GM18499 (cell line): ENCODE measurements around the gene C6orf141.

Experiments
- ATAC-seq: cut with Tn5 transposase; IDR thresholded peaks from one replicate; pipeline ENCODE4 v1.9.1; 2021; ENCODE audit warnings: moderate number of reproducible peaks; ENCODE audit not compliant: insufficient read depth, unreplicated experiment

C6orf141 gene

DNA sequence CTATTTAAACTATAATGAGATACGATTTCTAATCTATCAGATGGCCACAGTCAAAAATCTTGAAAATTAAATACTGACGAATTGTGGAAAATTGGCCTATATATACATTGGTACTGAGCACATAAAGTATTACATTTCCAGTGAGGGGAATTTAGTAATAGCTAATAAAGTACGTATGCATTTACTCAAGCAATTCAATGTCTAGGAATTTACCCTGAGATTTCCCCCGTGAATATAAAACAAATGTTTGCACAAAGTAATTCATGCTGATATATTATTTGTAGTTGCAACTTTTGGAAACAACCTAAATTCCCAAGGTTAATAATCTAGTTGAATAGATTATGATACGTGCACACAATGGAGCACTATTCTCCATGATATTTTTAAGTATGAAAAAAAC, 14.7 kb upstream of the C6orf141 start:
- no peak for ATAC-seq

- ATAC-seq, result no peak
Measured at GRCh38 chr6:49539102-49539501, 11.4 kb upstream of the C6orf141 start.

- no peak for ATAC-seq
Measured at GRCh38 chr6:49540614-49541013, 9.9 kb upstream of the C6orf141 start.

DNA sequence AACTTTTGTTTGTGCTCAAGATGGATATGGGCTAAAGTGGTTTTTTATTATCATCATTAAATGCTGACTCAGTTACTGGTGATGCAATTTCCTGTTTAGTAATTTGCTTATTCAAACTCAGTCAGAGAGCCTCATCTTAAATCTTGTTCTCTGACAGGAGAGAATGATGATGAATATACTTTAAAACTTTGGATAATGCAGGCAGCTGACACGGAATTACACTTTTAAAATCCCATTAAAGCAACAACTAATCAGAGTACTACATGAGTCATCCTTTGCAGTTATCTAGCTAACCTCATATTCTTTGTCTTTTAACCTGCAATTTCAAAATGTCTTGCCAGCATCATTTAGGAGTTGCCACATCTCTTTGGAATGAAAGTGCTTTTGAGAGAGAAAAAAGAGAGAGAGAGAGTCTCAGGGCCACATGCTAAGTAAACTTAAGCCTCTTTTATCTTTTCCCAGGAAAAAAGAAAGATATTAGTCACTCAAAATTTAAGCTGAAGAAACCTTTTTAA, 9.2 kb upstream of the C6orf141 start:
- no peak for ATAC-seq

DNA sequence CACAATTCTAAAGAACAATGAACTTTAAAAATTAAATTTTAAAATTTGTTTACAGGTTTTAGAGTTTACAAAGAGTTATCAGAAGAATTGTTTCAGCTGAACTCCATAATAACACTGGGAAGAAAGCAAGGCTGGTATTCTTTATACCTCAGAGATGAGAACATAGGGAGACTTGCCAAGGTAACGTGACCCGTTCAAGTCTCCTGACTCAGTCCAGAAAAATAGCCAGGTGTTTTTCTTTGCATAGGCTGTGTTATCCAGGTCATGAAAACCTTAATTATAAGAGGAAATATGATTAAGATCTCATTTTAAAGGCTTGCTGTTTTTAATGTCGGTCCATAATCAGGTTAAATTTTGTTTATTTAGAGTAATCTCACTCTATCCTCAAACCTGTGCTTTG, 8.5 kb upstream of the C6orf141 start:
- no peak for ATAC-seq

GRCh38 chr6:49543087-49543858, 7.2 kb upstream of the C6orf141 start:
- ATAC-seq, result no peak

- ATAC-seq, result no peak
Measured at GRCh38 chr6:49546331-49546730, 4.1 kb upstream of the C6orf141 start.

DNA sequence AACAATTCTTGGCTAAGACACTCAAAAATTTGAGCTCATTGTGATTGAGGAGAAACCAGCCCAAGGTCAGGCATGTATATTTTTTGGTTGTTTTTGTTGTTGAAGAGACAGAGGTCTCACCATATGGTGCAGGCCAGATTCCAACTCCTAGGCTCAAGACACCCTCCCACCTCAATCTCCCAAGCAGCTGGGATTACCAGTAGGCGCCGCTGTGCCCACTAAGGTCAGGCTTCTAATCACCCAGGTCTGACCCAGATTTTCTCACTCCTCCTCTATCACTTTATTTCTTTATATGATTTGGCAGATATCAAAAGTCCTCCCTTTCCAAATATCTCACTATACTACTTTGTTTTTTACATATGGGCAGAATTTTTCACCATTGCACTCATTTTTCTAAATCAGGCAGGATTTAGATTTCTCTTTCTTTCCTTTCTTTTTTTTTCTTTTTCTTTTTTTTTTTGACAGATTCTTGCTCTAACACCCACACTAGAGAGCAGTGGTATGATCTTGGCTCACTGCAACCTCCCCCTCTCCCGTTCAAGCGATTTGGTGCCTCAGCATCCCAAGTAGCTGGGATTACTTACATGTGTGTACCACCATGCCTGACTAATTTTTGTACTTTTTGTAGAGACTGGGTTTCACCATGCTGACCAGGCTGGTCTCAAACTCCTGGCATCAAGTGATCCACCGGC, 1.7 kb upstream of the C6orf141 start:
- ATAC-seq, result no peak

- no peak for ATAC-seq
Measured at GRCh38 chr6:49549691-49550491, 577 bp upstream of the C6orf141 start.

GRCh38 chr6:49551078-49551865, 804 bp downstream of the C6orf141 start:
- peak; percentile 22 for ATAC-seq

GRCh38 chr6:49551866-49552129, 1.3 kb downstream of the C6orf141 start:
- peak; percentile 30 for ATAC-seq

DNA sequence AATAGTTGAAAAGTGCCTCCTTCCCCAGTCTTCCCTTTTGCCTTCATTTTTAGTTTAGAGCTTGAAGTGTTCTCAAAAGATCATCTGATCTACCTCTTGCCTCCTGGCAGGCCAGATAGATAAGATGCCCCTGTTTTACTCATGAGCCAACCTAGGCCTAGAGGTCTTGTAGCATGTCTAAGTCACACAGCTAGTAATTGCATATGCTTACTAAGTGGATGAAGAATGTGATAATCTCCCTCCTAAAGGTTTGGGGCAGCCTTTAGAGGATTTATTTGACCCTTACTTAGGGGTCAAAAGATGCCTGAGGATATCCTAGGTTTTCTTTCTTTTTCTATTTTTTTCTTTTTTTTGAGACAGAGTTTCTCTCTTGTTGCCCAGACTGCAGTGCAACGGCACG, 2.1 kb downstream of the C6orf141 start:
- no peak for ATAC-seq

DNA sequence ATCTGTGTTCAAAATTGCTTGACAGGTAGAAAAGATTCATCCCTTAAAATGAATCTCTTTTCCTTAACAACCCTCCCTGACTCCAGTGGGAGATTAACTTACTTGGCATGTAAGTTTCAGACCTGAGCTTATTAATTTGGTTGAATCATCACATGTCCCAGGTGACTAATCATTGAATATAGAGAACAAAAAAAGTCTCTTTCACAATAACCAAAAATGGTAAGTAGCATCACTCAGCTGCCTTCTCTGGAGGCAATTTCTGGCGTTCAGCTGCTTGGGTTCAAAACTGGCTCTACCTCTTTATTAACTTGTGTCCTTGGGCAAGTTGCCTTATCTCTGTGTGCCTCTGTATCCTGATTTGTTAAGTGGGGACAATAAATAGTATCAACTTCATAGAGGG, 2.9 kb downstream of the C6orf141 start:
- no peak for ATAC-seq

DNA sequence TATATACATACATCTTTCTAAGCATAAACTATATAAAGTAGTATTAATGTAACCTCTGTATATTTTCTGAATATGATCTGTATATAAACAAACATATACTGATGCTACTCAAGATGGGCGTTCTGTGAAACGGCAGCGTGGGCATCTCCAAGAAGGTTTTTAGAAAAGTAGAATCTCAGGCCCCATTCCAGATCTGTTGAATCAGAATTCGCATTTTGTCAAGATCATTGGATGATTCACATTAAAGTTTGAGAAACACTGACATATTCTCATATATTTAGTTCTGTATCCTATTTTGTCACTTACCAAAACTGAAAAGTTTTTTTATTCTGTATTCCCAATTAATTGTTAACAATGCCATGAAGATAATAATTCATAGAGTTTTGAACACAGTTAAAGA, 5.5 kb downstream of the C6orf141 start:
- no peak for ATAC-seq

DNA sequence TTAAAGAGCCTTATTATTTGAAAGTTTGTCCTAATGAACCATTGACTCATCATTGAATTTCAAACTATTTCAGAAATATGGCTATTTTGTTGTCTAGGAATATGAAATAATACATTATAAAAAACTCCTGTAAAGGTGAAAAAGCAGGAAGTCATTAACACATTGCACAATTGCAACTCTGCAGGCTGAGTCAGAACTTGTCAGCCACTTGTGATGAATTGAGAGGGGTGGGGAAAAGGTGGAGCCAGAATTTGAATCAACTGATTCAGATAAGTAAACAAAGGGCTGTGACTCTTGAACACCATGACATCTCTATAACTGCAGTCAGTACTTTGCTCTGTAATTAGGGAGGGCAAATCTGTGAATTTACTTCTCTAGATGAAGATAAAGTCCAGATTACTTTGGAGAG, 6.0 kb downstream of the C6orf141 start:
- ATAC-seq, result no peak

- no peak for ATAC-seq
Measured at GRCh38 chr6:49557177-49557576, 6.7 kb downstream of the C6orf141 start.

DNA sequence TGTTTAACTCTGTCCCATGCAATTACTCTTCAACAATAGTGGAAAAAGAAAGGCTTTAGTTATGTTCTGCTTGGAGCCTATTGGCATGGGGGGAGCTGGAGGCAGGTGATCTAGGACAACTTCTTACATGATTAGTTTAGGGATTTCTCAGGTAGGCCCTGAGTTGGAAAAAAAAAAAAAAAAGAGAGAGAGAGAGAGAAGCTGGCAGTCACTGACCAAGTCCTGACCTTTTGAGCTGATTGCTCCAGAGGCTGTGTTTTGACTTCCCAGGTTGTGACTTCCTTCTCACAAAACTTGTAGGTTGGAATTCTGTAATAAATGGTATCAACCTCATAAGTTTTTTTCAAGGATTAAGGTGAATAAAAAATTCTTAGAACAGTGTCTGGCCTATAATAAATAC, 7.8 kb downstream of the C6orf141 start:
- ATAC-seq, result no peak

- ATAC-seq, result no peak
Measured at GRCh38 chr6:49563006-49563886, 12.8 kb downstream of the C6orf141 start.

DNA sequence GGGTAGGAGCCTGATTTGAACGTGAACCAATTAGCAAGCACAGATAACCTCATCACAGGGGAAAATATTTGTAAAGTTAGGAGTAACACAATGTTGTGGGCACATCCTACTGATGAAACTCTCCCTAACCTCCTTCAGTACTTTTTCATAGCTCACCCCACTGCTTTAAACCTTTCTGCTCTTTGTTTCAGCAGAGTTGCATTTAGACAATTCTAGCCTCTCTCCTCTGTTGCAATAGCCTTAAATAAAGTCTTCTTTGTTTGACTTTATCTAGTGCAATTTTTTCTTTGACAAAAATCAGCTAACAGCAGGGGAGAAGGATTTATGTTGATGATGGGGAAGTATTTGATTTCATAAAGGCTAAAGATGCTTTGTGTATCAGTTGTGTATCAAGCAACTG, 14.1 kb downstream of the C6orf141 start:
- no peak for ATAC-seq
